Breast epithelium (tissue), 4 donors: ENCODE results near the gene POLR2C. TPM values are rescaled to one million over a fixed set of nuclear protein-coding genes. Genes with fewer than 3 reads are reported as not detected.
A peak's percentile ranks its signal among the peaks of the same experiment; 100 is the strongest.

Experiments used
- DNase-seq, 2 donors: peaks; one replicate each; pipeline ENCODE4 v3.0.0-alpha.2; 2019; ENCODE audit warnings: low spot score in 2 of 2
- H3K27ac ChIP-seq, 2 donors: fragments of 200-600 bp; sonication (generic) in 1 of 2; one replicate each; pipeline ENCODE4 v1.5.1; 2016 to 2019; ENCODE audit warnings: mild to moderate bottlenecking in 1 of 2
- H3K27me3 ChIP-seq, 2 donors: fragments of 200-600 bp; sonication (generic) in 1 of 2; one replicate each; pipeline versions ENCODE4 v1.5.1 to v1.6.0; 2017 to 2019; ENCODE audit warnings: control low read depth in 1 of 2, mild to moderate bottlenecking in 1 of 2
- H3K36me3 ChIP-seq: fragments of 200-600 bp; one replicate; pipeline ENCODE4 v1.5.1; 2019
- H3K4me1 ChIP-seq, 2 donors: fragments of 200-600 bp; sonication (generic); one replicate each; pipeline ENCODE4 v1.5.1; 2016 to 2019; ENCODE audit warnings: control low read depth in 1 of 2
- H3K4me3 ChIP-seq, 3 donors: fragments of 200-600 bp; sonication (generic); 1 replicate in 2 of 3; 2 replicates in 1 of 3; pipeline ENCODE4 v1.5.1; 2016 to 2019; ENCODE audit warnings: mild to moderate bottlenecking in 3 of 3, moderate library complexity in 2 of 3
- H3K9me3 ChIP-seq, 2 donors: fragments of 200-600 bp; sonication (generic) in 1 of 2; one replicate each; pipeline ENCODE4 v1.5.1; 2016 to 2019; ENCODE audit warnings: control low read depth in 1 of 2
- POLR2A ChIP-seq: fragments of 450-650 bp; IDR thresholded peaks from one replicate; pipeline ENCODE4 v1.6.1; 2016; ENCODE audit warnings: antibody characterized with exemption, mild to moderate bottlenecking, moderate library complexity
- POLR2AphosphoS5 ChIP-seq, 3 donors: sonication (generic); formaldehyde crosslinking; IDR thresholded peaks; one replicate each; pipeline ENCODE4 v1.6.1; 2017; ENCODE audit warnings: antibody characterized with exemption in 3 of 3
- intact Hi-C: fragments of 100-400 bp; cut with DNase I; formaldehyde crosslinking; loops from one replicate; pipeline ENCODE4 v1.15.1; 2023; ENCODE audit warnings: low total_unique reads
- total RNA-seq, 3 donors: library from RNA; depleted of rRNA; stranded (reverse); fragments of >200 nt; gene quantifications; one replicate each; pipeline ENCODE4 v1.1.0, GENCODE V29; 2016
- TF ChIP-seq, protein P1 (sequence below), 3 donors: fragments of 450-650 bp; IDR thresholded peaks; one replicate each; pipeline ENCODE4 v1.5.1; 2016 to 2017; ENCODE audit warnings: antibody characterized with exemption in 3 of 3, mild to moderate bottlenecking in 3 of 3, moderate library complexity in 3 of 3

The POLR2C gene
- 100 to 1,000 TPM; 119 to 129 (median 127) TPM for total RNA-seq

DNA sequence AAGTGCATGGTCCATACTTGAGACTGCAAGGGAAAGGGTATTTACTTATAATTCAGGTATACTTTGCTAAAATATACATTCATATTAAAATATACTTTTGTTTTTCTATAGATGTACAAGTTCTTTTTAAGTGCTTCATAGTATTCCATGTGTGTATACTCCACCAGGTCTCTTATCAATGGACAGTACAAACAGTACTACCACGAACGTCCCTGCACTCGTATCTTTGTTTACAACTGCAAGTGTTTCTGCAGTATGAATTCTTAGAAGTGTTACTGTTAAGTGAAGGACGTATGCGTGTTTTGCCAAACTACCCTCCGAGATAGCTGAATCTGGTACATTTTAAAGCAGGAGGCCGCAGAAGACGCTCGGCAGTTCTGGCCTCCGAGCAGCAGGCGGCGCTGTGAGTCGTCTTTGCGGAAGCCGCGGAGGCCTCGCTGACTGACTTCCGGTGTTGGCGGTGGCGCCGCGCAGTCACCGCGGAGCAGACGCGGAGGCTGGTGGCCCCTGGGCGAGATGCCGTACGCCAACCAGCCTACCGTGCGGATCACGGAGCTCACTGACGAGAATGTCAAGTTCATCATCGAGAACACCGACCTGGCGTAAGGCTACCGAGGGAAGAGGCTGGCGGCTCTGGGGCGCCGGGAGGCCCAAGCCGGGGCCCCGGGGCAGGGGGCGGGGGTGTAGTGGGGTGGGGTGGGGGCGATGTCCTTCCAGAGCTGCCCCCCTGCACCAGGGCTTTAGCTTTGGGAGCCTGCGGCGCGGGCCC, at the start of gene POLR2C:
POLR2C (plus strand) TSS at position 471 of the 769 bp plus-strand sequence; CDS start at position 517, 46 bp downstream.
- intact Hi-C loops: no loop called here
- TF ChIP-seq, protein P1, sequence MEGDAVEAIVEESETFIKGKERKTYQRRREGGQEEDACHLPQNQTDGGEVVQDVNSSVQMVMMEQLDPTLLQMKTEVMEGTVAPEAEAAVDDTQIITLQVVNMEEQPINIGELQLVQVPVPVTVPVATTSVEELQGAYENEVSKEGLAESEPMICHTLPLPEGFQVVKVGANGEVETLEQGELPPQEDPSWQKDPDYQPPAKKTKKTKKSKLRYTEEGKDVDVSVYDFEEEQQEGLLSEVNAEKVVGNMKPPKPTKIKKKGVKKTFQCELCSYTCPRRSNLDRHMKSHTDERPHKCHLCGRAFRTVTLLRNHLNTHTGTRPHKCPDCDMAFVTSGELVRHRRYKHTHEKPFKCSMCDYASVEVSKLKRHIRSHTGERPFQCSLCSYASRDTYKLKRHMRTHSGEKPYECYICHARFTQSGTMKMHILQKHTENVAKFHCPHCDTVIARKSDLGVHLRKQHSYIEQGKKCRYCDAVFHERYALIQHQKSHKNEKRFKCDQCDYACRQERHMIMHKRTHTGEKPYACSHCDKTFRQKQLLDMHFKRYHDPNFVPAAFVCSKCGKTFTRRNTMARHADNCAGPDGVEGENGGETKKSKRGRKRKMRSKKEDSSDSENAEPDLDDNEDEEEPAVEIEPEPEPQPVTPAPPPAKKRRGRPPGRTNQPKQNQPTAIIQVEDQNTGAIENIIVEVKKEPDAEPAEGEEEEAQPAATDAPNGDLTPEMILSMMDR (IDR thresholded peaks at IDR 0.05): peak; percentile 92 to 98 (median 96)
- TF ChIP-seq POLR2AphosphoS5 (IDR thresholded peaks at IDR 0.05) (peak; percentile 98 to 99 (median 98)), POLR2A (peak; percentile 94)
- H3K4me1 ChIP-seq: peaks cover 0 to 17% of the 10 kb centered on the region in 2 donors
- H3K27ac ChIP-seq: peak within 1 kb of the TSS; percentile 90 to 93
- peak; percentile 78 to 85 for DNase-seq
- H3K27me3 ChIP-seq: no peaks in the 10 kb centered on the region
- no peaks in the 10 kb centered on the region for H3K9me3 ChIP-seq
- peak within 1 kb of the TSS; percentile 98 to 100 (median 99) for H3K4me3 ChIP-seq
- H3K36me3 ChIP-seq: peaks cover 6% of the 10 kb centered on the region

DNA sequence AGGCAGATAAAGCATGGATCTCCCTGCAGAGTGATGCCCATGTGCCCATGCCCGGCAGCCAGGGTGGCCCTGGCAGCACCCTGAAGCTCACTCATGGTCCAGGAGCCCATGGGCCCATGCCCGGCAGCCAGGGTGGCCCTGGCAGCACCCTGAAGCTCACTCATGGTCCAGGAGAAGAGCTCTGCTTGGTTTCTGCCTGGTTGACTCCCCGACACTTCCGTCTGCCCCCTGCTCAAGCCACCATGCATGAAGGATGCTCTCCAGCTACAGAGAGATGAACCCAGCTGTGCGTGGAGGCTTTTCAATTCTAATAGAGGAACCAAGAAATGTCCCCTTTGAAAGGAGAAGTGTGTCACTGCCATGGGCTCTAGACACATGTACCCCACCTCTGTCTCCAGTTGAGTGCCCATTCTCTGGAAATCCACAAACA, 49.2 kb upstream of the POLR2C start:
- Histone ChIP-seq H3K9me3 (no peaks in the 10 kb centered on the region), H3K4me3 (no peak overlapping the region), H3K36me3 (no peaks in the 10 kb centered on the region), H3K27me3 (no peaks in the 10 kb centered on the region), H3K4me1 (no peaks in the 10 kb centered on the region), H3K27ac (no peak overlapping the region)
- no peak for DNase-seq
- TF ChIP-seq, protein P1 (IDR thresholded peaks at IDR 0.05): no peak
- no peak for TF ChIP-seq POLR2AphosphoS5 (IDR thresholded peaks at IDR 0.05)
- TF ChIP-seq POLR2A: no peak
- intact Hi-C loops: no loop called here

DNA sequence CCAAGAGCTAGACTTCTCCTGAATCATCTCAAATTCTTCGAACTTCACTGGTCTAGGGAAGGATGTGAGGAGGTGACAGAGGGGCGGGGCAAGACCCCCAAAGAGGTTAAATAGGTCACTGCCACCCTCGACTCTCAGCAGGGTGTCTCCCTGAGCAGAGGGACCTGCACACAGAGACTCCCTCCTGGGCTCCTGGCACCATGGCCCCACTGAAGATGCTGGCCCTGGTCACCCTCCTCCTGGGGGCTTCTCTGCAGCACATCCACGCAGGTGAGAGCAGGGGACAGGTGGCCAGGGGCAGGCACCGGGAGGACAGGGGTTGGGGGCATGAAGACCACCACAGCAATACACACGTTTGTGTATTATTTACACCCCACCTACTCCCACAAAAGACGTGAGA, 48.7 kb upstream of the POLR2C start:
- no peak overlapping the region for H3K4me3 ChIP-seq
- DNase-seq: no peak
- TF ChIP-seq POLR2AphosphoS5 (IDR thresholded peaks at IDR 0.05): no peak
- TF ChIP-seq, protein P1 (IDR thresholded peaks at IDR 0.05): no peak
- TF ChIP-seq POLR2A: no peak
- no peaks in the 10 kb centered on the region for H3K4me1 ChIP-seq
- intact Hi-C loops: no loop called here
- no peaks in the 10 kb centered on the region for H3K27me3 ChIP-seq
- no peaks in the 10 kb centered on the region for H3K9me3 ChIP-seq
- no peak overlapping the region for H3K27ac ChIP-seq
- H3K36me3 ChIP-seq: no peaks in the 10 kb centered on the region

DNA sequence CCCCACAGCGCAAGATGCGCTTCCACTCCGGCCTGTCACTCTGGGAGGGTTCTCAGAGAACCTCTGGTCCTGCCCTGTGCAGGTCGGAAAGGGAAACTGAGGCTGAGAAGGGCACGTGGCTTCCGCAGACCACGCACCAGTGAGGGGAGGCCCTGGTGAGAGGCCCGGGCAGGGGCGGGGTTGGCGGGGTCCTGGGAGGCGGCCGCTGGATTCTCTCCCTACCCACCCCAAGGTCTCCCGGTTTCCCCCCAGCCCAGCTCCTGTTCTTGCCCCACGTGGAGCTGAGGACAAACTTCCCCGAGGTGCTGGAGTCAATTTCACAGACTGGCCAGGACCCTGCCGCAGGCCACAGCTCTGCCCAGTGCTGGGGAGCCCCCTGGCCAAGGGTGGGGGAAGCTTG, 46.4 kb upstream of the POLR2C start:
- no peaks in the 10 kb centered on the region for H3K27me3 ChIP-seq
- no peaks in the 10 kb centered on the region for H3K9me3 ChIP-seq
- H3K36me3 ChIP-seq: no peaks in the 10 kb centered on the region
- peak overlapping the region in 1 of 2 donors; percentile 54 for H3K27ac ChIP-seq
- no peak for DNase-seq
- H3K4me1 ChIP-seq: peaks cover 6 to 7% of the 10 kb centered on the region in 2 donors
- TF ChIP-seq POLR2AphosphoS5 (IDR thresholded peaks at IDR 0.05) (no peak), POLR2A (no peak)
- TF ChIP-seq, protein P1 (IDR thresholded peaks at IDR 0.05): no peak
- intact Hi-C loops: no loop called here
- no peak overlapping the region for H3K4me3 ChIP-seq

DNA sequence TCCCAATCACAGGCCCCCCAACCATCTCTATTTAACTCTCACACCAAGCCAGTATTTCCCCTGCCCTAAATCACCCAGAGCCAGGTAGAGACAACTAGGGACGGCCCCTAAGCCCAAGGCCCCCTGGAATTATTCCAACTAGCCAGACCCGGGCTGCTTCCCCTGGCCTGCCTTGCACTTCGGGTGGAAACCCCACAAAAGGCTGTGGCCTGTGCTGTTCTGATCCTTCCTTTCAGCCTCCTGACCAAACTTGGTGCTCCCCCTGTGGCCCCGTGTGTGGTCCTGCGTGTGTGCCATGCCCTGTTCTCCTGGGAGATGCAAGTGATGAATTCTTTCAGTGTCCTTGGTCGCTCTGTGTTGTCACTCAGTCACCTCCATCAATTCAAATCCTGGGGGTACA, 43.0 kb upstream of the POLR2C start:
- H3K4me1 ChIP-seq: peaks cover 6 to 7% of the 10 kb centered on the region in 2 donors

More for the DNA sequence above, 43.0 kb upstream of the POLR2C start:
- Histone ChIP-seq H3K27me3 (no peaks in the 10 kb centered on the region), H3K4me3 (no peak overlapping the region), H3K9me3 (no peaks in the 10 kb centered on the region), H3K36me3 (no peaks in the 10 kb centered on the region), H3K27ac (peak overlapping the region; percentile 69 to 76)
- TF ChIP-seq, protein P1 (IDR thresholded peaks at IDR 0.05): no peak
- no peak for TF ChIP-seq POLR2A
- TF ChIP-seq POLR2AphosphoS5 (IDR thresholded peaks at IDR 0.05): no peak
- intact Hi-C loops: no loop called here
- no peak for DNase-seq
